ENCODE data around the gene PTPN23. TPM values are rescaled to one million over a fixed set of nuclear protein-coding genes. Genes with fewer than 3 reads are reported as not detected.

Gene PTPN23
- total and polyA plus RNA-seq, 2 of the 13 experiments (the other 11 are each of a cell fraction or from before 2014, with no cell fraction given) = 2.3 to 3.7 TPM

DNA sequence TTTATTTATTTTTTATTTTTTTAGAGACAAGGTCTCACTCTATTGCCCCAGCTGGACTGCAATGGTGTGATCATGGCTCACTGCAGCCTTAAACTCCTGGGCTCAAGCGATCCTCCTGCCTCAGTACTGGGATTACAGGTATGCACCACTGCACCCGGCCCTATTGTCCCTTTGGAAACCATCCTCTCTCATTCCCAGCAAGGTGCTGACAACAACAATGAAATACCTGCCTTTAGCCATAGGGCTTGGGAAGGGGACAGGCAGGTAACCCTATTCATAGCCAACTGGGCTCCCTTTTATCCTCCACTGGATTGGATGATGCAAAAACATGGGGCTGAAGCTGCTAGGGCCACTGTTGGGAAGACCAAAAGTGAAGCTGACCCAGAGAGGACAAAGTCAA, 51.9 kb downstream of the PTPN23 start (continued):
- TF ChIP-seq, protein P1, sequence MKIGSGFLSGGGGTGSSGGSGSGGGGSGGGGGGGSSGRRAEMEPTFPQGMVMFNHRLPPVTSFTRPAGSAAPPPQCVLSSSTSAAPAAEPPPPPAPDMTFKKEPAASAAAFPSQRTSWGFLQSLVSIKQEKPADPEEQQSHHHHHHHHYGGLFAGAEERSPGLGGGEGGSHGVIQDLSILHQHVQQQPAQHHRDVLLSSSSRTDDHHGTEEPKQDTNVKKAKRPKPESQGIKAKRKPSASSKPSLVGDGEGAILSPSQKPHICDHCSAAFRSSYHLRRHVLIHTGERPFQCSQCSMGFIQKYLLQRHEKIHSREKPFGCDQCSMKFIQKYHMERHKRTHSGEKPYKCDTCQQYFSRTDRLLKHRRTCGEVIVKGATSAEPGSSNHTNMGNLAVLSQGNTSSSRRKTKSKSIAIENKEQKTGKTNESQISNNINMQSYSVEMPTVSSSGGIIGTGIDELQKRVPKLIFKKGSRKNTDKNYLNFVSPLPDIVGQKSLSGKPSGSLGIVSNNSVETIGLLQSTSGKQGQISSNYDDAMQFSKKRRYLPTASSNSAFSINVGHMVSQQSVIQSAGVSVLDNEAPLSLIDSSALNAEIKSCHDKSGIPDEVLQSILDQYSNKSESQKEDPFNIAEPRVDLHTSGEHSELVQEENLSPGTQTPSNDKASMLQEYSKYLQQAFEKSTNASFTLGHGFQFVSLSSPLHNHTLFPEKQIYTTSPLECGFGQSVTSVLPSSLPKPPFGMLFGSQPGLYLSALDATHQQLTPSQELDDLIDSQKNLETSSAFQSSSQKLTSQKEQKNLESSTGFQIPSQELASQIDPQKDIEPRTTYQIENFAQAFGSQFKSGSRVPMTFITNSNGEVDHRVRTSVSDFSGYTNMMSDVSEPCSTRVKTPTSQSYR (CRISPR knock-in tag; IDR thresholded peaks at IDR 0.05; ENCODE audit: borderline replicate concordance) = no peak
- TF ChIP-seq PRMT3 (CRISPR knock-in tag; IDR thresholded peaks at IDR 0.05; ENCODE audit: borderline replicate concordance, low read depth) = no peak
- no peak for TF ChIP-seq PCBP1 (IDR thresholded peaks at IDR 0.05; ENCODE audit: borderline replicate concordance, low read depth, low read length)
- no peak for TF ChIP-seq ARNT2 (CRISPR knock-in tag; IDR thresholded peaks at IDR 0.05; ENCODE audit: low read depth)
- TF ChIP-seq FOXA1 (IDR thresholded peaks at IDR 0.05) = no peak
- no peak for TF ChIP-seq FOXA1 (CRISPR knock-in tag; IDR thresholded peaks at IDR 0.05)
- TF ChIP-seq, protein P2, sequence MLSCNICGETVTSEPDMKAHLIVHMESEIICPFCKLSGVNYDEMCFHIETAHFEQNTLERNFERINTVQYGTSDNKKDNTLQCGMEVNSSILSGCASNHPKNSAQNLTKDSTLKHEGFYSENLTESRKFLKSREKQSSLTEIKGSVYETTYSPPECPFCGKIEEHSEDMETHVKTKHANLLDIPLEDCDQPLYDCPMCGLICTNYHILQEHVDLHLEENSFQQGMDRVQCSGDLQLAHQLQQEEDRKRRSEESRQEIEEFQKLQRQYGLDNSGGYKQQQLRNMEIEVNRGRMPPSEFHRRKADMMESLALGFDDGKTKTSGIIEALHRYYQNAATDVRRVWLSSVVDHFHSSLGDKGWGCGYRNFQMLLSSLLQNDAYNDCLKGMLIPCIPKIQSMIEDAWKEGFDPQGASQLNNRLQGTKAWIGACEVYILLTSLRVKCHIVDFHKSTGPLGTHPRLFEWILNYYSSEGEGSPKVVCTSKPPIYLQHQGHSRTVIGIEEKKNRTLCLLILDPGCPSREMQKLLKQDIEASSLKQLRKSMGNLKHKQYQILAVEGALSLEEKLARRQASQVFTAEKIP (CRISPR knock-in tag; IDR thresholded peaks at IDR 0.05; ENCODE audit: borderline replicate concordance) = no peak
- TF ChIP-seq JUNB (CRISPR knock-in tag; IDR thresholded peaks at IDR 0.05; ENCODE audit: borderline replicate concordance) = no peak
- TF ChIP-seq REXO4 (CRISPR knock-in tag; IDR thresholded peaks at IDR 0.05; ENCODE audit: borderline replicate concordance) = no peak
- TF ChIP-seq ZNF7 (CRISPR knock-in tag; IDR thresholded peaks at IDR 0.05) = no peak
- no peak for TF ChIP-seq ZSCAN21 (CRISPR knock-in tag; IDR thresholded peaks at IDR 0.05; ENCODE audit: borderline replicate concordance)
- TF ChIP-seq RARG (CRISPR knock-in tag; IDR thresholded peaks at IDR 0.05; ENCODE audit: low read depth) = no peak
- TF ChIP-seq, protein P3, sequence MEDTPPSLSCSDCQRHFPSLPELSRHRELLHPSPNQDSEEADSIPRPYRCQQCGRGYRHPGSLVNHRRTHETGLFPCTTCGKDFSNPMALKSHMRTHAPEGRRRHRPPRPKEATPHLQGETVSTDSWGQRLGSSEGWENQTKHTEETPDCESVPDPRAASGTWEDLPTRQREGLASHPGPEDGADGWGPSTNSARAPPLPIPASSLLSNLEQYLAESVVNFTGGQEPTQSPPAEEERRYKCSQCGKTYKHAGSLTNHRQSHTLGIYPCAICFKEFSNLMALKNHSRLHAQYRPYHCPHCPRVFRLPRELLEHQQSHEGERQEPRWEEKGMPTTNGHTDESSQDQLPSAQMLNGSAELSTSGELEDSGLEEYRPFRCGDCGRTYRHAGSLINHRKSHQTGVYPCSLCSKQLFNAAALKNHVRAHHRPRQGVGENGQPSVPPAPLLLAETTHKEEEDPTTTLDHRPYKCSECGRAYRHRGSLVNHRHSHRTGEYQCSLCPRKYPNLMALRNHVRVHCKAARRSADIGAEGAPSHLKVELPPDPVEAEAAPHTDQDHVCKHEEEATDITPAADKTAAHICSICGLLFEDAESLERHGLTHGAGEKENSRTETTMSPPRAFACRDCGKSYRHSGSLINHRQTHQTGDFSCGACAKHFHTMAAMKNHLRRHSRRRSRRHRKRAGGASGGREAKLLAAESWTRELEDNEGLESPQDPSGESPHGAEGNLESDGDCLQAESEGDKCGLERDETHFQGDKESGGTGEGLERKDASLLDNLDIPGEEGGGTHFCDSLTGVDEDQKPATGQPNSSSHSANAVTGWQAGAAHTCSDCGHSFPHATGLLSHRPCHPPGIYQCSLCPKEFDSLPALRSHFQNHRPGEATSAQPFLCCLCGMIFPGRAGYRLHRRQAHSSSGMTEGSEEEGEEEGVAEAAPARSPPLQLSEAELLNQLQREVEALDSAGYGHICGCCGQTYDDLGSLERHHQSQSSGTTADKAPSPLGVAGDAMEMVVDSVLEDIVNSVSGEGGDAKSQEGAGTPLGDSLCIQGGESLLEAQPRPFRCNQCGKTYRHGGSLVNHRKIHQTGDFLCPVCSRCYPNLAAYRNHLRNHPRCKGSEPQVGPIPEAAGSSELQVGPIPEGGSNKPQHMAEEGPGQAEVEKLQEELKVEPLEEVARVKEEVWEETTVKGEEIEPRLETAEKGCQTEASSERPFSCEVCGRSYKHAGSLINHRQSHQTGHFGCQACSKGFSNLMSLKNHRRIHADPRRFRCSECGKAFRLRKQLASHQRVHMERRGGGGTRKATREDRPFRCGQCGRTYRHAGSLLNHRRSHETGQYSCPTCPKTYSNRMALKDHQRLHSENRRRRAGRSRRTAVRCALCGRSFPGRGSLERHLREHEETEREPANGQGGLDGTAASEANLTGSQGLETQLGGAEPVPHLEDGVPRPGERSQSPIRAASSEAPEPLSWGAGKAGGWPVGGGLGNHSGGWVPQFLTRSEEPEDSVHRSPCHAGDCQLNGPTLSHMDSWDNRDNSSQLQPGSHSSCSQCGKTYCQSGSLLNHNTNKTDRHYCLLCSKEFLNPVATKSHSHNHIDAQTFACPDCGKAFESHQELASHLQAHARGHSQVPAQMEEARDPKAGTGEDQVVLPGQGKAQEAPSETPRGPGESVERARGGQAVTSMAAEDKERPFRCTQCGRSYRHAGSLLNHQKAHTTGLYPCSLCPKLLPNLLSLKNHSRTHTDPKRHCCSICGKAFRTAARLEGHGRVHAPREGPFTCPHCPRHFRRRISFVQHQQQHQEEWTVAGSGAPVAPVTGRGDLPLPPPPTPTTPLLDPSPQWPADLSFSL (CRISPR knock-in tag; IDR thresholded peaks at IDR 0.05) = no peak

All from HepG2 (cell line).